D721Med (cell line): ENCODE results near the gene RHOA.
"Not testable (repeated sequence)": the region's sequence is repeated elsewhere in the genome, so short reads cannot be mapped to it uniquely, and the experiment has no call there.

Experiments used
- DNase-seq: peaks from one replicate; pipeline ENCODE4 v3.0.0; 2011; ENCODE audit warnings: low spot score; ENCODE audit not compliant: insufficient read length
- FAIRE-seq: peaks from 2 replicates; lab custom pipeline; 2011; peaks lifted over from hg19 to GRCh38; lab: Jason Lieb, UNC
- TF ChIP-seq, protein P1 (sequence below): IDR thresholded peaks from 2 replicates; pipeline ENCODE4 v1.5.1; 2012; ENCODE audit warnings: mild to moderate bottlenecking, control low read depth; ENCODE audit not compliant: insufficient read depth; ENCODE audit errors: missing control alignments

The RHOA gene

DNA sequence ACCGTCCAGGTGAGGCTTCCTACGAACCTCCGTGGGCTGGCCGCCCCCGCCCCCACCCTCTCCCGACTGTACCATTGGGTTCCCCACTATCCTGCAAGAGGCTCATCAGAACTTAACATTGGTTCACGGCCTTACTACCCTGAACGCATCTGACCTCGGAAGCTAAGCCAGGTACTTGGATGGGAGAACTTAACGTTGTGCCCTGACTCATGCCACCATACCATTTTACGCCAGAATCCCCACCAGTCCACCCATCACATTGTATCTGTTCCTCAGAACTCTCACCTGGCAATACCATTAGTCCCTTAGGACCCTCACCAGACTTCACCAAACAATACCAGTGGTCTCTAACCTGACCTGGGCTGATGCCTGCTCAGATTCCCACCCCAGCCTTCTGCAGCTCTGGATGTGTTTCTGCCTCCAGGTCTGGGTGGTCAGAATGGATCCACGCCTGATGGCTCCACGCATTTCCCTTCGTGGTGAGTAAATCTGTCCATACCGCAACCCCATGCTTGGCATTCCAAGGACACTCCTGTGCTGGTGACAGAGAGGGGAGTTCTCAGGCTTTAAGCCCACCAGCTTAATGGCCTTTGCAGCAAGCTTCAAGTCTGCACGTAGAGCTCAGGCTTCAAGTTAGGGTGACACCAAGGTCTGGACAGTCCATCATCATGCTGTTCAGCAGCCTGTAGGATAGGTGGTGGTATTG lies 1.0 kb upstream of the RHOA start:
- DNase-seq (no peak), FAIRE-seq (no peak)
- TF ChIP-seq, protein P1, sequence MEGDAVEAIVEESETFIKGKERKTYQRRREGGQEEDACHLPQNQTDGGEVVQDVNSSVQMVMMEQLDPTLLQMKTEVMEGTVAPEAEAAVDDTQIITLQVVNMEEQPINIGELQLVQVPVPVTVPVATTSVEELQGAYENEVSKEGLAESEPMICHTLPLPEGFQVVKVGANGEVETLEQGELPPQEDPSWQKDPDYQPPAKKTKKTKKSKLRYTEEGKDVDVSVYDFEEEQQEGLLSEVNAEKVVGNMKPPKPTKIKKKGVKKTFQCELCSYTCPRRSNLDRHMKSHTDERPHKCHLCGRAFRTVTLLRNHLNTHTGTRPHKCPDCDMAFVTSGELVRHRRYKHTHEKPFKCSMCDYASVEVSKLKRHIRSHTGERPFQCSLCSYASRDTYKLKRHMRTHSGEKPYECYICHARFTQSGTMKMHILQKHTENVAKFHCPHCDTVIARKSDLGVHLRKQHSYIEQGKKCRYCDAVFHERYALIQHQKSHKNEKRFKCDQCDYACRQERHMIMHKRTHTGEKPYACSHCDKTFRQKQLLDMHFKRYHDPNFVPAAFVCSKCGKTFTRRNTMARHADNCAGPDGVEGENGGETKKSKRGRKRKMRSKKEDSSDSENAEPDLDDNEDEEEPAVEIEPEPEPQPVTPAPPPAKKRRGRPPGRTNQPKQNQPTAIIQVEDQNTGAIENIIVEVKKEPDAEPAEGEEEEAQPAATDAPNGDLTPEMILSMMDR, result no peak

DNA sequence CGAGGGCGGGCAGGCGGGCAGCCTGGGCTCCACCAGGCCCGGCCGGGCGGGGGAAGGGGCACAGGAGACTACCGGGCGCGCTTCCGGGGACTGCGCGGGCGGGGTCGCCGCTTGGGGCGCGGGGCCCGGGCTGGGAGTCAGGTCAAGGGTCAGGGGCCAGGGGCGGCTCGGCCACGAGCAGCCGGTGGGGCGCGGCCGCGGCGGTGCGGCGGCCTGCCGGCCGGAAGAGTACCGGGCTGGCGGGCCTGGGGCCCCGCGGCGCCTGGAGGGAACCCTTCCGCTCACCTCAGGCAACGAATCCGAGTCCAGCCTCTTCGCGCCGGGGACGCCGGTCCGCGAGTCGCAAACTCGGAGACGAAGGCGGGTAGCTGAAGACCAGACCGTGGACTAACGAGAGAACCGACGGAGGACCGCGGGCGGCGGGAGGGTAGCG lies 225 bp downstream of the RHOA start:
- DNase-seq (no peak), FAIRE-seq (no peak)

DNA sequence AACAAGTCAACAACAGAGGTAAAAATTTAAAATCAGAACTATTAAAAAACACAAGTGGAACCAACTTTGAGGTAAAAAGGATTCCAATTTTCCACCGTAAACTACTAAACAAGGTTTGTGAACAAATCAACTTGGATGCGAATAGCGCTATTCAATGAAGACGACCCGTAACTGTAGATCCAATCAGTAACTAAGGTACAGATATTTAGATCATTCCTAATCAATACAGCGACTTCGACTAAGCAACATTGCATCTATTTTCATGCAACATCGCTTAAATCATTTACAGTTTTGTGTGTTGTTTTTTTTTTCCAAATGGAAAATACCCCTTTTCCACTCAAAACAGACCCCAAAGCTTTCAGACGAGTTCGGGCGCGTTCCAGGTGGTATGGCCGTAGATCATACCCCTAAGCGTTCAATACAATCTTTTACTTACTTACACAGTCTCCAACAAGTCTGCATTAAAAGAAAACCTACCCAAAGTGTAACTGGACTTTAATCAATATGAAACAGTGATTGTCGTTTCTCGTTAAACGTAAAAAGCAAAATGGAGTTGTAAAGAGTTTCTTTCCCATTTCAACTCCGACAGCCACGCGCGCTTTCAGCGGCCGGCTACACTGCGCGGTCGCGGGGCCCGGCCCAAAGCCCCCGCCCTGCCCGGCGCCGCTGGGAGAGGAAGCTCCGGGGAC lies 786 bp downstream of the RHOA start:
- TF ChIP-seq, protein P1, result no peak
- DNase-seq (no peak), FAIRE-seq (no peak)

More for the DNA sequence above, 225 bp downstream of the RHOA start:
- TF ChIP-seq, protein P1, result no peak

DNA sequence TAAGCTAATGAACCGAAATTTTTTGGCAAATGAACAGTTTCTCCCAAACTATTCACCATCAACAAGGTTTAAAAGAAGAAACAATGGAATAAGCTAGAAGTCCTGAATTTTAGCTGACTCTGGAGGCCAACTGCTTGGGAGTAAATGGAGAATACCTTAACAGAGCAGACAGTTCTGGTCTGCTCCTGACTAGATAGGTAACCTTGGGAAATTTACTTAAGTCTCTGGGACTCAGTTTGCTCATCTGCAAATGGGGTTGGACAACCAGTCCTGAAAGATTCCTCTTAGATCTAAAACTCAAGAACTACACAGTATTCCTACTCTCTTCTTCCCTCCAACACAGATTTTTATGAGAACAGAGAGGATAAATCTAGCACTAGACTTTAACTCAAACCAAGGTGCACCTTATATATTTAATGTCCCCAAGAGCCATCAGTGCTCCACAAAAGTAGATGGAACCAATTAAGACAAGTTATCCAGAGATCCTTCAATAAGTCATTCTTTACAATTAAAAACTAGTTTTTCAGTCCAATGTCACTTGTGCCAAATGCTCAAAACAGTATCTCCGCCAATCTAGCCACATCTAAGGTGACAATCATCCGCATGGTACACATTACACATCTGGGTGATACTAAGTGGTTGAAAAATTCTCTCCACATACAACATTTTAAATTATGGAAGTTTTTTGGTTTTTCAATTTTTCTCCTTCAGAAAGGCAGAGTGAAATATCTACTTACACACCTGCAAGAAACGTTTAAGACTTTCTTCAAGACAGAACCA lies 1.5 kb downstream of the RHOA start:
- TF ChIP-seq, protein P1, result no peak
- FAIRE-seq (no peak), DNase-seq (no peak)

DNA sequence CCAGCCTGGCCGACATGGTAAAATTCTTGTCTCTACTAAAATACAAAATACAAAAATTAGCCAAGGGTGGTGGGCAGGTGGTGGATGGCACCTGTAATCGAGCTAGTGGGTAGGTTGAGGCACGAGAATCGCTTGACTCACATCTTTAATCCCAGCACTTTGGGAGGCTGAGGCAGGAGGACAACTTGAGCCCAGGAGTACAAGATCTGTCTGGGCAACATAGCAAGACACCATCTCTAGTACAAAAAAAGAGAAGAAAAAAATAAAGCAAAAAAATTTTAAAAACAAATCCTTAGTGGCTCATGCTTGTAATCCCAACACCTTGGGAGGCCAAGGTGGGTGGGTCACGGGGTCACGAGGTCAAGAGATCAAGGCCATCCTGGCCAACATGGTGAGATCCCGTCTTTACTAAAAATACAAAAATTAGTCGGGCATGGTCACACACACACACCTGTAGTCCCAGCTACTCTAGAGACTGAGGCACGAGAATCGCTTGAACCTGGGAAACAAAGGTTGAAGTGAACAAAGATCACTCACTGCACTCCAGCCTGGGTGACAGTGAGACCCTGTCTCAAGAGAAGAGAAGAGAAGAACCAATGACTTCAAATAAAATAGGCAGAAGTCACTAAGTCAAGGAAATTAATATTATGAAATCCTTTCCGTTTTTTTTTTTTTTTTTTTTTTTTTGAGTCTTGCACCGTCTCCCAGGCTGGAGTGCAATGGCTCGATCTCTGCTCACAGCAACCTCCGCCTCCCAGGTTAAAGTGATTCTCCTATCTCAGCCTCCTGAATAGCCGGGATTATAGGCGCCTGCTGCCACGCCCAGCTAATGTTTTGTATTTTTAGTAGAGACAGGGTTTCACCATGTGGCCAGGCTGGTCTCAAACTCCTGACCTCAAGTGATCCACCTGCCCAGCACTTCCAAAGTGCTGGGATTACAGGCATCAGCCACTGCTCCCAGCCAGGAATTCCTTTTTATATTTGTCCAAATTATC lies 4.9 kb downstream of the RHOA start:
- no peak for DNase-seq
- TF ChIP-seq, protein P1, result no peak
- FAIRE-seq, result no peak

DNA sequence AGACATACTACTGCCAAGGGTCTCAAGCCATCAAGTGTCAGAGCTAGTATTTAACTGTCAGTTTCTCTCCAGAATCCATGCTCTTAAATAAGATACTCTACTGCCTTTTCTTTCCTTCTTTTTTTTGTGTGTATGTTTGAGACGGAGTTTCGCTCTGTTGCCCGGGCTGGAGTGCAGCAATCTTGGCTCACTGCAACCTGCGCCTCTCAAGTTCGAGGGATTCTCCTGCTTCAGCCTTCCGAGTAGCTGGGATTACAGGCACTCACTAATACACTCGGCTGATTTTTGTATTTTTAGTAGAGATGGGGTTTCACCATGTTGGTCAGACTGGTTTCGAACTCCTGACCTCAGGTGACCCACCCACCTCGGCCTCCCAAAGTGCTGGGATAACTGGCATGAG lies 6.2 kb downstream of the RHOA start:
- FAIRE-seq, DNase-seq: not testable (repeated sequence)
